Body of pancreas (tissue), 4 donors: ENCODE results near the gene APOBEC3B.
"Not testable (repeated sequence)": the region's sequence is repeated elsewhere in the genome, so short reads cannot be mapped to it uniquely, and the experiment has no call there.

ENCODE experiments used
- CTCF ChIP-seq, 7 experiments: fragments of 450-650 bp in 4 of 7; fragments of 200-600 bp in 3 of 7; sonication (generic) in 3 of 7; IDR thresholded peaks; one replicate each; pipeline ENCODE4 v1.5.1; 2016 to 2019; ENCODE audit warnings: antibody characterized with exemption in 7 of 7
- POLR2A ChIP-seq, 3 donors: fragments of 450-650 bp; IDR thresholded peaks; one replicate each; pipeline ENCODE4 v1.6.1; 2016; ENCODE audit warnings: antibody characterized with exemption in 3 of 3, mild to moderate bottlenecking in 2 of 3

- not testable (repeated sequence) for TF ChIP-seq CTCF, POLR2A (IDR thresholded peaks at IDR 0.05)
These were observed 26.2 kb downstream of the APOBEC3B start for GRCh38 chr22:39008271-39008850.
